Left renal cortex interstitium (tissue), 4 donors: ENCODE results near the gene PRDM16. TPM values are rescaled to one million over a fixed set of nuclear protein-coding genes. Genes with fewer than 3 reads are reported as not detected.

Source experiments
- DNase-seq, 4 donors: peaks; one replicate each; pipeline ENCODE4 v3.0.0-alpha.2; 2013; ENCODE audit warnings: low read depth in 4 of 4, low spot score in 2 of 4, missing footprints in 1 of 4
- polyA plus RNA-seq, 4 donors: library from polyadenylated mRNA; unstranded; fragments of 120-200 nt; gene quantifications; one replicate each; pipeline ENCODE4 v1.2.1, GENCODE V29; 2013; ENCODE audit not compliant: insufficient read length in 4 of 4

The PRDM16 gene
- polyA plus RNA-seq: 10 to 100 TPM in 1 of 4 donors, 1 to 10 TPM in 3; 4.9 to 12.5 (median 7.0) TPM

DNA sequence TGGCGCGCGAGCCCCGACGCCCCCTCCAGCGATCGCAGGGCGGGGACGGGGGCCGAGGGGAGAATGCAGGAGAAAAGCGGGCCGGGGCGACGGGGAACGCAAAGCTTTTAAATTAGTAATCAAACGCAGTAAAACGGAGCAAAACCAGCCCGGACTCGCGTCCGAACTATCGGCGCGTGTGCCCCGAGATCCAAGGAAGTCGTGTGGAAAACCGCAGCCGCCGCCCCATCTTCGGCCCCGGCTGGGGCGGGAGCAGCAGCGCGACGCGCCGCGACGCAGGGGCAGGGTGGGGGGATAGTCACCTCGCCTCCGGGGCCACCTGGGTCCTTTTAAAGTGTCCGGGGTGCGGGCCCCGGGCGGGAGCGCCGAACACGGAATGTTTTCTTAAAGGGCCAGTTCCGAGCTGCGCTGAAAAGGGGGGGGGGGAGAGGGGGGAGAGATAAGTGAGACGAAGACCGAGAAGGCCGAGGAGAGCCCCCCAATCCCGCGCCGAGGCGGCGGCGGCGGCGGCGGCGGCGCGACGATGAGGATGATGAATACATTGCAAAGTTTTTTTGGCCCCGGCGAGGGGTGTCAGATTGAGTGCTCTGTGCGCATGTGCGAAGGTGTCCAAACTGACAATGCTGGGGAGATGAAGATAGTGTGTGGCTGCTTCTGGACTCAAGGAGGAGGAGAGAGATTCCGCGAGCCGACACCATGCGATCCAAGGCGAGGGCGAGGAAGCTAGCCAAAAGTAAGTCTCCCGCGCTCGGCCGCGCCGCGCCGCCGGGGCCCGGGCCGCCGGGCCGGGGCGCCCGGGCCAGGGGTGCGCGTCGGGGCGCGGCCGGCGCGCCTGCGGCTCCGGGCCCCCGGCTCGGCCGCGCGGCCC lies at the start of gene PRDM16:
PRDM16 (plus strand) TSS at position 640 of the 868 bp plus-strand sequence; CDS start at position 697, 57 bp downstream.
- no peak for DNase-seq

- no peak for DNase-seq
Observed at GRCh38 chr1:3019516-3020051, 49.4 kb upstream of the PRDM16 start.

GRCh38 chr1:3020263-3020909 lies 48.6 kb upstream of the PRDM16 start:
- DNase-seq: no peak

- DNase-seq: no peak
Observed at GRCh38 chr1:3021233-3021671, 47.8 kb upstream of the PRDM16 start, which contains the start of gene ACTRT2. Gene ACTRT2 (plus strand): TSS chr1:3021467. CDS start chr1:3021687, 220 bp downstream.

DNA sequence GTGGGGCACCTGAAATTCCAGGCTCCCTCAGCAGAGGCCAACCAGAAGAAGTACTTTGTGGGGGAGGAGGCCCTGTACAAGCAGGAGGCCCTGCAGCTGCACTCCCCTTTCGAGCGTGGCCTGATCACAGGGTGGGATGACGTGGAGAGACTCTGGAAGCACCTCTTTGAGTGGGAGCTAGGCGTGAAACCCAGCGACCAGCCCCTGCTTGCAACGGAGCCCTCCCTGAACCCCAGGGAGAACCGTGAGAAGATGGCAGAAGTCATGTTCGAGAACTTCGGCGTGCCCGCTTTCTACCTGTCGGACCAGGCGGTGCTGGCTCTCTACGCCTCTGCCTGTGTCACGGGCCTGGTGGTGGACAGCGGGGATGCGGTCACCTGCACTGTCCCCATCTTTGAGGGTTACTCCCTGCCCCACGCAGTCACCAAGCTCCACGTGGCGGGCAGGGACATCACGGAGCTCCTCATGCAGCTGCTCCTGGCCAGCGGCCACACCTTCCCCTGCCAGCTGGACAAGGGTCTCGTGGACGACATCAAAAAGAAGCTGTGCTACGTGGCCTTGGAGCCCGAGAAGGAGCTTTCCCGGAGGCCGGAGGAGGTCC lies 47.1 kb upstream of the PRDM16 start:
- no peak for DNase-seq

DNA sequence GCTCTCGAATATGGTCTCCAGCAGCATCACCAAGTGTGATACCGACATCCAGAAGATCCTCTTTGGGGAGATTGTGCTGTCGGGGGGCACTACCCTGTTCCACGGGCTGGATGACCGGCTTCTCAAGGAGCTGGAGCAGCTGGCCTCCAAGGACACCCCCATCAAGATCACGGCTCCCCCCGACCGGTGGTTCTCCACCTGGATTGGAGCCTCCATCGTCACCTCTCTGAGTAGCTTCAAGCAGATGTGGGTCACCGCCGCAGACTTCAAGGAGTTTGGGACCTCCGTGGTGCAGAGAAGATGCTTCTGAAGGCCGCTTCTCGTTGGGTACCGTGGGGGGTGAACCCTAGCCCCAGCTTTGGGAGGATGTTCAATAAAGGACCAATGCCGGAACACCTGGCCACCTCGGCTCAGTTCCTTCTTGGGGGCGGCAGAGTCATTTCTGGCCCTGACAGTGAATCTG lies 46.5 kb upstream of the PRDM16 start:
- DNase-seq: no peak

GRCh38 chr1:3022976-3023375 lies 46.0 kb upstream of the PRDM16 start:
- no peak for DNase-seq

DNA sequence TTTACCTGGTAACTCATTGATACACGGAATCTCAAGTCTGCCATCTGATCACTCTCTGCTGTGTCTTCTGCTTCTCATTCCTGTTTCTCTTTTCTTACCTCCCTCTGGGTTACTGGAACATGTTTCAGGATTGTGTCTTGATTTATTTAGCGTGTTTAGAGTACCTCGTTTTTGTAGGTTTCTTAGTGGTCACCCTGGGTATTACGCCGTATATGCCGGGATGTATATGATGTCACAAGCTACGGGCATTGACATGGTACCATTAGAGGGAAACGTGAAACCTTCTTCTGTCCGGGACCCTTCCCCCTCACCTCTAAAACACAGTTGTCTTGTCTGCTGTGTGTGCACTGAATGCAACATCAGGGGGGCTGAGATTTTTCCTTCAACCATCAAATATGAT lies 45.0 kb upstream of the PRDM16 start:
- no peak for DNase-seq

DNA sequence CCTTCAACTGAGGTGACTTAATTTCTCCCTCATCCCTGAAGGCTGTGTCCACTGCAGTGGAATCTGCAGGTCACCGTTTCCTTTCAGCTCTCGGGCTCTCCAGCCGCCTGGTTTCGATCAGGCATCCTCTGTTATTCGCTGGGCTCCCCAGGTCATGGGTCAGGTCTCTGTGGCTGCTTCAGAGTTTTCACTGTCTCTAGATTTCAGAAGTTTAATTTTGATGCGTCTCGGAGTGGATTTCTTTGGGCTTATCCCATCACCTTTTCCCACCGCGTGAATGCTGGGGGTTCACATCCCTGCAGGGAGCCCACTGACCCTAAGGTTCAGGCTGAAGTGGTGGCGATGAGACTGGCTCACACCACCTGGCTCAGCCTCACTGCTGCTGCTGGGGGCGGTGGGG lies 44.4 kb upstream of the PRDM16 start:
- no peak for DNase-seq

DNA sequence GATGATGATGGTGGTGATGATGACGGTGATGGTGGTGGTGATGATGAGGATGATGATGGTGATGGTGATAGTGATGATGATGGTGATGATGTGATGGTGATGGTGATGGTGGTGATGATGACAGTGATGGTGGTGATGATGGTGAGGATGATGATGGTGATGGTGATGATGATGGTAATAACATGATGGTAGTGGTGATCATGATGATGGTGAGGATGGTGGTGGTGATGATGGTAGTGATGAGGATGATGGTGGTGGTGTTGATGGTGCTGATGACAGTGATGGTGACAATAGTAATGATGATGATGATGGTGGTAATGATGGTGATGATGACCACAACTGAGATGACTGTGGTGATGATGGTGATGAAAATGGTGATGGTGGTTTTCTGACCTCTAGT lies 42.9 kb upstream of the PRDM16 start:
- no peak for DNase-seq

DNA sequence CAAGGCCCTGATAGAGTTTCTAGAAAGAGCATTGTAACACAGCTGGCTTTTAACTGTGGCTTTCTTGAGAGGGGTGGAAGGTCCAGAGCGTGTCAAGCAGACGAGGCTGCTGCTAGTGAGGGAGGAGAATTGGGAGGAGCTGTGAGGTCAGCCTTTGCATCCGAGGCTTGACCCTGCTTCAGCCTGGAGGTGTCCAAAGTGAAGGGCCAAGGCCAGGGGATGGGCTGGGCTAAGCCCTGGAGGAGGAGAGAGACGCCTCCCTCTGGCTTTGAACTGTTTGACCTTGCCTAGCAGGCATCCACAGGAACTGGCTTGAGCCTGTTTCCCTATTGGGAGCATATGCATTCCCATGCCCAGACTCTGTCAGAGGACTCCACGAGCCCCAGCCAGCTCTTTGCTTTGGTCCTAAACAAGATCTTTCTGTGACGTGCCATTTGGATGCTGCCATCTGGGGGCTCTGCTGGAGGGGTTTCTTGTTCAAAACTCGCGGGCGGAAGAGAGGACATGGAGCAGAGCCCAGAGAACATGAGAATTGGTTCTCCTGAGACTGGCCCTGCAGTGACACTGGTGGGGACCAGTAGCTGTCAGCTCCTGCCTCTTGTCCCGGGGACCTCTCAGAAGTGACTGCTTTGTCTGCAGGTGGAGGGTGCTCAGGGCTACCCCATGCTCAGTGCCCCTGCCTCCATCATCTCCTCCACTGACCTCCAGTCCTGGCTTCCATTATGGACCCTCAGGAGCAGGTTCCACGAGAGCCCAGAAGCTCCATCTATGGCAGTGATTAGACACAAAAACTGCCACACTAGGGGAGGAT lies 42.2 kb upstream of the PRDM16 start:
- no peak for DNase-seq

- DNase-seq: no peak
Observed at GRCh38 chr1:3027611-3028371, 41.2 kb upstream of the PRDM16 start.

DNA sequence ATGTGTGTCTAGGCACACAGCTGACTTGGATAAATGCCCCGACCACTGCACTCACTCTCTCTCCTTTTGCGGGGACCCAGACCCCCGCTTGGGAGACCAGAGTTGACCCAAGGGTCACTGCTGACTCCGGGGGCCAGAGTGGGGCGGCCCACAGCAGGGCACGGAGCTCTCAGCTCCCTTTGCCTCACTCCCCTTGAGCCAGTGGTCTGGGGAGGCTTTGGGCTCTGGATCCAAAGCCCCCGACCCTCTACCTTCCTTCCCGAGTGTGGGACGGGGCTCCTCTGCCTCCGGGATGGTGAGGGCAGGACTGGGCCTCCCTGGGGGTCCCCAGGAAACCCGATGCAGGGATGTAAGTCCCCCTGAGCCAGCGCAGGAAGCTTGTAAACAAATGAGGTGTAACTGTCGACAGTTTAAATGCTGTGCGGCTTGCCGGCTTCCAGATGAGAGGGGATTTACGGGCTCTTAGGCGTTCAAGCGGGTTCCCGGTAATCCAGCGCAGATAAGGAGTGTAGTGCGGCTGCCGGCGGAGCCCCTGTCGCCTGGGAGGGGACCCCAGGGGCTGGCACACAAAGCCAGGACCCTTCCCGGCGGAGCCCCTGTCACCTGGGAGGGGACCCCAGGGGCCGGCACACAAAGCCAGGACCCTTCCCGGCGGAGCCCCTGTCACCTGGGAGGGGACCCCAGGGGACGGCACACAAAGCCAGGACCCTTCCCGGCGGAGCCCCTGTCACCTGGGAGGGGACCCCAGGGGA lies 40.3 kb upstream of the PRDM16 start:
- no peak for DNase-seq

DNA sequence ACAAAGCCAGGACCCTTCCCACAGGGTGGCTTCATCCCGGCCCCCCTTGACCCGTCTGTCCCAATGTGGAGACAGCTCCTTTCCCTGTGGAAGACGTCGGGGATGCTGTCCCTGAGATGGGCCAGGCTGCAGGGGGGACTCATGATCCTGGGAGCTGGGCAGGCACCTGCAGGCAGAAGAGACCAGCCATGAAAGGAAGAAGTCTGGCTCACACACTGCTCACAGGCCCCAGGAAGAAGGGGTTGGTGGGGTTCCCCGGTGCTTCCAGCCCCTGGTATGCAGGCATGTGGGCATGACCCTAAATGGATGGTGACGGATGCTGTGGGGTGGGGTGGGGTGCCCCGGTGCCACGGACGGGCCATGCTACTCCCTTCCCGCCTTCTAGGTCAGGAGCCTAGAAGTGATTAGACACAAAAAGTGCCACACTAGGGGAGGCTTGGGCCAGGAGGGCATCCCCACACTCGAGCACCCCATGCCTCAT lies 39.5 kb upstream of the PRDM16 start:
- no peak for DNase-seq

GRCh38 chr1:3029991-3030662 lies 38.9 kb upstream of the PRDM16 start:
- no peak for DNase-seq

DNA sequence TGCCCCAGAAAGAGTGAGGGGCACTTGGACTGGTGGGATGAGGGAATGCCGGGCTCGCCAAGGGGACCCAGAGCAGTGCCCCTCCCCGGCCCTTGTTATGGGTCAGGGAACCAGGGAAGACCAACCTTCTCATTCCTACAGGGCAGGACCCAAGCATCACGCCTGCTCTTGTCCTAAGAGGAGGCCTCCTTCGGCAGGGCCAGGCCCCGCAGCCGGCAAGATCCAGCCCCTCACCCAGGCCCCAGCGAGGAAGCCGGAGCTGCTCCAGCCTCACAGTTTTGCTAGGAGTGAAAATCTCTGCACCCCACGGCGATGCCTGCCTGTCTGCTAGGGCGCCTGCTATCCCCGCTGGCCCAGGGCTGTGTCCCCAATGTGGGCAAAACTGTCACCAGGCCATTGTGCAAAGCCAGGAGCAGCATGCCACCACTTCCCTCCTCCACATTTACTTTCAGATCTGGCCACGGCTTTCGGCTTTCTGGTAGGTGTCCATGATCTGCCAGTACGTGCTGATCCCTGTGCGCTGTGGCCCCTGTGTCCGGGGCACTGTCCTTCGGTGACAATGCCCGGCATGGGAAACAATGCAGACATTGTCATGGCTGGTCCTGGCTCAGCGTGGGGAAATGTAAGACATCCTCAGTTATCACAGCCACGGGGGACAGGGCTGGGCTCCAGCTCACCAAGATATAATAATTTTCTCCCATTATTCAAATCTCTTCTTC lies 38.2 kb upstream of the PRDM16 start:
- no peak for DNase-seq
